Epidermal melanocyte (primary cell): ENCODE measurements around the gene ELOA.

ENCODE experiments used
- DNase-seq: peaks from one replicate; pipeline ENCODE4 v3.0.0; 2011; ENCODE audit warnings: low spot score; ENCODE audit not compliant: insufficient read length

Gene ELOA, protein sequence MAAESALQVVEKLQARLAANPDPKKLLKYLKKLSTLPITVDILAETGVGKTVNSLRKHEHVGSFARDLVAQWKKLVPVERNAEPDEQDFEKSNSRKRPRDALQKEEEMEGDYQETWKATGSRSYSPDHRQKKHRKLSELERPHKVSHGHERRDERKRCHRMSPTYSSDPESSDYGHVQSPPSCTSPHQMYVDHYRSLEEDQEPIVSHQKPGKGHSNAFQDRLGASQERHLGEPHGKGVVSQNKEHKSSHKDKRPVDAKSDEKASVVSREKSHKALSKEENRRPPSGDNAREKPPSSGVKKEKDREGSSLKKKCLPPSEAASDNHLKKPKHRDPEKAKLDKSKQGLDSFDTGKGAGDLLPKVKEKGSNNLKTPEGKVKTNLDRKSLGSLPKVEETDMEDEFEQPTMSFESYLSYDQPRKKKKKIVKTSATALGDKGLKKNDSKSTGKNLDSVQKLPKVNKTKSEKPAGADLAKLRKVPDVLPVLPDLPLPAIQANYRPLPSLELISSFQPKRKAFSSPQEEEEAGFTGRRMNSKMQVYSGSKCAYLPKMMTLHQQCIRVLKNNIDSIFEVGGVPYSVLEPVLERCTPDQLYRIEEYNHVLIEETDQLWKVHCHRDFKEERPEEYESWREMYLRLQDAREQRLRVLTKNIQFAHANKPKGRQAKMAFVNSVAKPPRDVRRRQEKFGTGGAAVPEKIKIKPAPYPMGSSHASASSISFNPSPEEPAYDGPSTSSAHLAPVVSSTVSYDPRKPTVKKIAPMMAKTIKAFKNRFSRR

DNA sequence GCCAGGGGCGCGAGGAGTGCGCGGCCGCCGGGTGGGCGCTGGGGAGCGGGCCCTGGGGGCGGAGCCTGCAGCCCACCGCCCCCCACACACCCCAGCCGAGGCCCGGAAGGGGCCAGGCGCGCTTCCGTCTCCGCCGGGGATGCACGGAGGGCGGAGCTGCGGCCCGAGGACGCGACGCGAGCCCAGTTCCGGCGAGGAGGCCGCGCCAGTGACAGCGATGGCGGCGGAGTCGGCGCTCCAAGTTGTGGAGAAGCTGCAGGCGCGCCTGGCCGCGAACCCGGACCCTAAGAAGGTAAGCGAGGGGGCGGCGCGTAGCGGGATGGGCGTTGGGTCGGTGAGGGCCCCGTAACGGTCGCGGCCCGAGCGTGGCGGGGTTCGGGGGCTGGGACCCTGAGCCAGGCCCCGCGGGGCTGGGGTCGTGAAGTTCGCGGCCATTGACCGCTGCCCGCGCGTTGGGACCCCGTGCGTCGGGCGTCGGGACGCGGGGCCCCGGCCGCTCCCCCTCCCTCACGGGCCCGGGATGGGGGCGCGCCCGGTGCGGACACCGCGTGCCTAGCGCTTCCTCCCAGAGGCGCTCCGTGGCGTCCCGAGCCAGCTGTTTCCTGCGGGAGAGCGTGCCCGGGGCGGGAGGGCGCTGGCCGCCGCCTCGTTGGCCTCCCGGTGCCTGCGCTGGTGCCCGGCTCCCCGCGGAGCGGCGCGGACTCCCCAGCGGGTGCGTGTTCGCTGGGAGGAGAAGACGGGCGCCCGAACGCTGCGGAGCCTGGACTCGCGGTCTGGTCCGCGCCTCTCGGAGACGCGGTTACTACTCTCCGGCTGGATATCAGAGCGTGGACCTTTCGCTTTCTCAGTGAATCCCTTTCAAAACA, at the start of gene ELOA:
Gene ELOA (plus strand): TSS at position 185 of the 866 bp plus-strand sequence. CDS start 33 bp downstream, at position 218.
- peak; percentile 88 for DNase-seq

DNA sequence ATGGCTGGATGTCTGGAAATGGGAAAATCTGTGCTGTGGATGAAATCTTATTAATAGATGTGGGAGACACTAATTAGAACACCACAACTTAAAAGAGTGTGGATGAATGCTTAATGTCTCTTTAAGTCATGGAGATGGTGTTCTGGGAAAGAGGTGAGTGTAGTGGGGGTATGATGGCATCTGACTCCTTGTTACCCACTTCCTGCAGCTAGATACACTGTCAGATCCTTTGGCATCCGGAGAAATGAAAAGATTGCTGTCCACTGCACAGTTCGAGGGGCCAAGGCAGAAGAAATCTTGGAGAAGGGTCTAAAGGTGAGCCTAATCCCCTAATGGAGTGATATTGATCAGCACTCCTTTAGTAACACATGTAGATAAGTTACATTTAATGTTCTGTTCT, 49.7 kb upstream of the ELOA start:
- DNase-seq = no peak

GRCh38 chr1:23694371-23694770, 48.9 kb upstream of the ELOA start:
- no peak for DNase-seq

DNA sequence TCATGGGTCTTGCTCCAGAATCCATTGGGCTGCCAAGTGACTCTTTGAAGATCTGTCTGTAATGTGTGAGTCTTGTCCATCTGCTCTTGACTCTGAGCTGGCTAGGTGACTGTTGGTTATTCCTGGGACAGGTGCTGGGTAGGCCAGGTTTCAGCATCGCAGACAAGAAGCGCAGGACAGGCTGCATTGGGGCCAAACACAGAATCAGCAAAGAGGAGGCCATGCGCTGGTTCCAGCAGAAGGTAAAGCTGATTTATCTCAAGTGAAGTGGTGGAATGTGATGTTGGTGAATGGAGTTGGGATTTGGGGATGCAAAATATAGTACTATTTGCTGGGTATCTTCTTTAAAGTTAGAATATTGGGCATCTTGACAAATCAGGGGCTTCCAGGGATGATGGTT, 47.6 kb upstream of the ELOA start:
- no peak for DNase-seq

DNA sequence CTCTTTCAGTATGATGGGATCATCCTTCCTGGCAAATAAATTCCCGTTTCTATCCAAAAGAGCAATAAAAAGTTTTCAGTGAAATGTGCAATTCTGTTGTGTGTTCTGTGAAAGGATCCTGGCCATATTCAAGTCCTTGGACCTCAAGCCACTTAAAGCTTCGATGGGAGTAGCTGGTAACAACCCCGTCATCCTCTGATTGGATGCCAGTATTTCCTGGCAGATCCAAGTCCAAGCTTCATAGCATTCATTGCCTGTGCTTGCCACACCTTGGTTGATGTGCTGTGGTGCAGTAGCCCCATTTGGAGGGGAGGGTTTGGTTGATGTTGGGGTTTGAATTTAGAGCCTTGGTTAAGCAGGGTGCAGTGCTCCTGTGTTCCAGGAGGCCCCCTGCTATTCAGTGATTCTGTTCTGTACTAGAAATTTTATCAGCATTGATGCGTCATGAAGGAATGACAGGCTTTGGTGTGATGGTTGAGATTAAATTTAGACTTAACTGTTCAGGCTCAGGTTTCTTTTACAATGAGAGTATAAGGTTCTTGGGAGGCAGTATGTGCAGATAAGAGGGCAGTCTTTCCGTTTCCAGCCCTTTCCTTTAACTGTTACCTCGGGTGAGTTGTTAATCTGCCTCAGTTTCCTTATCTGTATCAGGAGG, 46.8 kb upstream of the ELOA start:
- DNase-seq = no peak

DNA sequence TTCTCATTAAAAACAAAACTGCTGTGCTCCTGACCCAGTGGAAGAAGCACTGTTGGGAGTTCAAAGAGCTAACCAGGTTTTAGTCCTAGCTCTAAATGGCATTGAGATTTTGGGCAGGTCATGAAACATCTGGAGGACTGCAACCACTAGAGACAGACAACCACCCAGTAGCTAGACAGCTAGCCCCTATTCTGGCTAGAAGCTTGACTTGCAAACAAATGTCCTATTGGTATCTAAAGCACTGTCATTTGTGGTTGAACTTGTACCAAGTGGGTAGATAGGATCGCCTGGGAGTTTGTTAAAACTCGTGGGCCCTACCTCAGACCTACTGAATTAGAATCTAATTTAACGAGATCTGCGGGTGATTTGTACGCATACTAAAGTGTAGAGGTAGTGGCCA, 44.8 kb upstream of the ELOA start:
- DNase-seq = no peak

DNA sequence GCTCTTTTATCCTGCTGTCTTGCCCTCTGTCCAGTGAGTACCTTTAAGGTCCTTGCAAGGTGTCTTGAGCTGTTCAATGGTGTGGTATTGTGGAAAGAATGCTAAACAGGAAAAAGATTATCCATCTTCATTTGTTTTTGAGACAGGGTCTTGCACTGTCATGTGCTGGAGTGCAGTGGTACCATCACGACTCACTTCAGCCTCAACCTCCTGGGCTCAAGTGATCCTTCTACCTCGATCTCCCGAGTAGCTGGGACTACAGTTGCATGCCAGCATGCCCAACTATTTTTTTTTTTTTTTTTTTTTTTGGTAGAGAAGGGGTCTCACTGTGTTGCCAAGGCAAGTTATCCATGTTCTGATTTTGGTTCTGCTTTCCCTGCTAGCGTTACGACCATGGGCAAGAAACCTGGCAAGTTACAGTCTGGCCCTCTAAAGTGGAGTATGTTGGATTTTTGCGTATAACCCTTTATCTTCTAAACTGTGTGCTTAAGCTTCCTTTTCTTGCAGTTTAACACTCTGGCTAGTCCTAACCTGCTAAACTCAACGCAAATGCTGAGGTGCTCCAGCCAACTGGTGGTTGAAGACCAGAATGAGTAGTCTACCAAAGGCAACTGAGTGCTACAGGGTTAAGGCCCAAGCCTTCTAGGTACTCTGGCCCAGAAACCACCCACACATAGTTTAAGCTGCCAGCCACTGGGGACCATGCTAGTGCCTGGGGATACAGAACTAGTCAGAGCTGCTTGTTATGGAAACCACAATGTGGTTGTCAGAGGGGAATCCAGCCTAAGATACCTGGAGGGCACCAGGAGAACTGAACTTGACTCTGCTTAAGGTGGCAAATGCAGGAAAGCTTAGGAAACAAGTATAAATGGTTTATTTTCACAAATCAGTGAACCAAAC, 43.7 kb upstream of the ELOA start:
- no peak for DNase-seq

DNA sequence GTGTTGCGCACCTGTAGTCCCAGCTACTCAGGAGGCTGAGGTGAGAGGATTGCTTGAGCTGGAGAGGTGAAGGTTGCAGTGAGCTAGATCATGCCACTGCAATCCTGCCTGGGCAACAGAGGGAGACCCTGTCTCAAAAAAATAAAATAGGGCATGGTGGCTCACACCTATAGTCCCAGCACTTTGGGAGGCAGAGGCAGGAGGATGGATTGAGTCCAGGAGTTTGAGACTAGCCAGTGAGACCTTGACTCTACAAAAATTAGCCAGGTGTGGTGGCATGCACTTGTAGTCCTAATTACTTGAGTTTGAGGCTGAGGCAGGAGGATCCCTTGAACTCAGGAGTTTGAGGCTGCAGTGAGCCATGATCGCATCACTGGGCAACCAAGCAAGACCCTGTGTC, 42.0 kb upstream of the ELOA start:
- DNase-seq = no peak

- no peak for DNase-seq
Measured at GRCh38 chr1:23701996-23702395, 41.3 kb upstream of the ELOA start.

GRCh38 chr1:23704834-23705495, 38.3 kb upstream of the ELOA start:
- no peak for DNase-seq

DNA sequence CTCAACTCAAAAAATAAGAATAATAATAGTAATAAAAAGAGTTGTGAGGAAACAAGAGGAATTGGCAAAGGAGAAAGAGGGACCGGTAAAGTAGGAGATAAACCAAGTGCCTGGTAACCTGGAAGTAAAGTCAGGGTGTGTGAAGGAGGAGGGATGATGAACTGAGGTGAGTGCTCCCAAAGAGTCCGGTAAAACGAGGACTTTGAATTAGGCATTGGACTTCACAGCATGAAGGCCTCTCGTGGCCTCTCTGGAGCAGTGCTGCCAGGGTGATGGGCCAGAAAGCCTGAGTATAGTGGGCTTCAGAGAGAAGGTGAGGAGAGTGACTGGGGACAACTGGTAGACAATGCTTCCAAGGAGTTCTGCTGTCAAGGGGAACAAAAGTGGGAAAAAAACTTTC, 34.0 kb upstream of the ELOA start:
- DNase-seq = no peak

GRCh38 chr1:23718482-23718881, 24.8 kb upstream of the ELOA start:
- DNase-seq = no peak

DNA sequence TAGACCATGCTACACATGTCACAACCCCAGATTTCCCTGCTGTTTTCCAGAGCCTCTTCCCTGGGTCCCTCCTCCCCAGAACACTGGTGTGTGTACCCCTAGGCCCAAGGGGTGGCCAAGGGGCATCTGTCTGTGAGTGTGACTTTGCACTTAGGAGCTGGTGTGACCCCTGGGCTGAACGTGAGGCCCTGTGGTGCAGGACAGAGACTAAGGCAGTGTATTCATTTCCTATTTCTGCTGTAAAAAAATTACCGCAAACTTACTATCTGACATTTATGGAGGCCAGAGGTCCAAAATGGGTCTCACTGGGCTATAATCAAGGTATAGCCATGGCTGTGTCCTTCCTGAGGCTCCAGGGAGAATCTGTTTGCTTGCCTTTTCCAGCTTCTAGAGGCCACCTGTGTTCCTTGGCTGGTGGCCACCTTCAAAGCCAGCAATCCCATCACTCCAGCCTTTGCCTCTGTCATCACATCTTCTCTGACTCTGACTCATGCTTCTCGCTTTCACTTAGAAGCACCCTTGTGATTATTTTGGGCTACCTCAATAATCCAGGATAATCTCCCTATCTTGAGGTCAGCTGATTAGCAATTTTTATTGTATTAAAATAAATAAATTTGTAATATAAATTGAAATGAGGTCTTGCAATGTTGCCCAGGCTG, 24.0 kb upstream of the ELOA start:
- no peak for DNase-seq

- DNase-seq = no peak
Measured at GRCh38 chr1:23720256-23720995, 22.8 kb upstream of the ELOA start.

DNA sequence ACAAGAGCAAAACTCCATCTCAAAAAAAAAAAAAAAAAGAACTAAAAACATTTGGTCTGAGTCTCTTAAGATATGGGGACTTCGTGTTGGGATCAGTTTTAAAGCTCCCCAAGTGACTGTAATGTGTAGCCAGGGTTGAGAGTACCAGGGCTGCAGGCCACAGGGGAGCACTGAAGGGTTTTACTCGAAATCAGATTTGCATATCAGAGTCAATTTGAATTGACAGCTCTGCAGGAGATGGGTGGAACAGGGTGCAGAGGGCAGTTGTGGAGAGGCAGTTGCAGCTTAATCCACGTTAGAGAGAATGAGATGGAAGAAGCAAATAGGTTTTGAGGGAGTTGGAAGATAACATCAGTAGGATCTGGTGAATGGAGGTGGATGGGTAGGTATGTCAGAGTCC, 20.6 kb upstream of the ELOA start:
- no peak for DNase-seq

DNA sequence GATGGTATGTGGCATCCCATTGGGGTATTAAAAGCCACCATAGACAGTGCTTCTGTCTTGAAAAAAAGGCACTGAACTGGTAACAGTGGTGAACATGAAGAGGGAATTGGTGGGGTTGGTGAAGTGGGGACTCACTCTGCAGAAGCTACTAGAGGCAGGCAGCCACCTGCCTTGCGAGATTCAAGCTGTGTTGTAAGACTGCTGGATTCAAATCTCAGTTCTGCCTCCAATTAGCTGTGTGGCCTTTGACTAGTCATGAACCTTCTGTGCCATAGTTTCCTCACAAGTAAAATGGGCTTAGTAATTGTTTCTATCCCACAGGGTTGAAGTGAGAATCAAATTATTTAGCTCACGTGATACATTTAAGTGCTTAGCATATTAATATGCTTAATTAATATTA, 16.6 kb upstream of the ELOA start:
- DNase-seq = no peak

DNA sequence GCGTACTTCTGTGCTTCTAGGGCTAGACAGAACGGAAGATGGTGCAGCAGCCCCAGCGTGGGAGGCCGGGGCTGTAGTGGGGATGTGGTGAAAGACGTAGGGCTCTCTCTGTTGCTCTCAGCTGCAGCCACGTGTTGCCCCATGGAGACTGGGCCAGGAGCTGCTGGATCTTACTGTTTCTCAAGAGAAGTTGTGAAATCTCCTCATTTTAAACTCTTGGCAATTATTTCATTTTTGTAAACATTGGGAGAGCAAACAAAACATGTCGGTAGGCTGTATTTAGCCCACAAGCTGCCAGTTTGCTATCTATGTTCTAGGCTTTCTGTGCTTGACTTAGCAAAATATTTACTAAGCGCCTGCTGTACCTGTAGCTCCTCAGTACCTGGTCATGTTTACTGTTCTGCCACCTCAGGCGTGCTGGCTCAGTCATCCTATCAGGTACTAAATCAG, 15.9 kb upstream of the ELOA start:
- DNase-seq = no peak
